Stomach (tissue), 9 donors: ENCODE results near the gene KLF18. TPM values are rescaled to one million over a fixed set of nuclear protein-coding genes. Genes with fewer than 3 reads are reported as not detected.

ENCODE experiments used
- DNase-seq, 2 donors: peaks; one replicate each; pipeline versions ENCODE4 v3.0.0 to v3.0.0-alpha.2; 2013 to 2019
- H3K27ac ChIP-seq, 5 donors: fragments of 200-600 bp in 4 of 5; sonication (generic) in 4 of 5; one replicate each; pipeline ENCODE4 v1.5.1; 2013 to 2019; ENCODE audit warnings: mild to moderate bottlenecking in 1 of 5, moderate library complexity in 1 of 5
- H3K27me3 ChIP-seq, 3 donors: fragments of 200-600 bp; sonication (generic); one replicate each; pipeline ENCODE4 v1.5.1; 2017 to 2019; ENCODE audit warnings: mixed run types in 1 of 3
- H3K36me3 ChIP-seq, 4 donors: fragments of 200-600 bp; sonication (generic); 1 replicate in 3 of 4; 2 replicates in 1 of 4; pipeline ENCODE4 v1.5.1; 2016 to 2019
- H3K4me1 ChIP-seq, 4 donors: fragments of 200-600 bp; sonication (generic); one replicate each; pipeline ENCODE4 v1.5.1; 2016 to 2019
- H3K4me3 ChIP-seq, 4 donors: fragments of 200-600 bp; sonication (generic) in 3 of 4; one replicate each; pipeline ENCODE4 v1.5.1; 2016 to 2019; ENCODE audit warnings: mild to moderate bottlenecking in 1 of 4
- H3K9me3 ChIP-seq, 4 donors: fragments of 200-600 bp; sonication (generic); one replicate each; pipeline ENCODE4 v1.5.1; 2016 to 2019
- CTCF ChIP-seq, 7 experiments: fragments of 450-650 bp in 4 of 7; fragments of 200-600 bp in 3 of 7; sonication (generic) in 3 of 7; IDR thresholded peaks; one replicate each; pipeline ENCODE4 v1.5.1; 2016 to 2019; ENCODE audit warnings: antibody characterized with exemption in 7 of 7, control low read depth in 2 of 7, mild to moderate bottlenecking in 1 of 7
- EP300 ChIP-seq: sonication (generic); formaldehyde crosslinking; IDR thresholded peaks from one replicate; pipeline ENCODE4 v1.6.1; 2017; ENCODE audit warnings: antibody characterized with exemption
- POLR2A ChIP-seq, 4 donors: fragments of 450-650 bp; IDR thresholded peaks; one replicate each; pipeline ENCODE4 v1.6.1; 2016; ENCODE audit warnings: antibody characterized with exemption in 4 of 4, control low read depth in 2 of 4, mild to moderate bottlenecking in 1 of 4, moderate library complexity in 1 of 4
- POLR2AphosphoS5 ChIP-seq, 3 donors: sonication (generic); formaldehyde crosslinking; IDR thresholded peaks; one replicate each; pipeline ENCODE4 v1.6.1; 2016; ENCODE audit warnings: antibody characterized with exemption in 3 of 3
- WGBS, 5 donors: extraction: QIAGEN DNeasy Blood & Tissue Kit in 3 of 5; methylation state at CpG; one replicate each; pipeline versions ENCODE4 v1.1.5 to v1.1.7; 2013 to 2018; 5-methylcytosine and 5-hydroxymethylcytosine counted together
- intact Hi-C: fragments of 100-400 bp; cut with DNase I; formaldehyde crosslinking; loops from one replicate; pipeline ENCODE4 v1.15.1; 2023; ENCODE audit warnings: low total_unique reads
- polyA plus RNA-seq, 3 donors: library from polyadenylated mRNA; stranded (reverse); fragments of 200-250 nt; gene quantifications; one replicate each; pipeline ENCODE4 v1.2.3, GENCODE V29; 2013
- total RNA-seq, 5 donors: library from RNA; depleted of rRNA; stranded (reverse); fragments of >200 nt; gene quantifications; one replicate each; pipeline versions ENCODE4 v1.1.0 to v1.2.3, GENCODE V29; 2014 to 2016
- donor health status: healthy with polysubstance abuse.
- donor health status: Bipolar disorder and iron deficiency.
- donor health status: healthy.

The KLF18 gene
- total and polyA plus RNA-seq, 8 donors: not detected

GRCh38 chr1:44151808-44152207 lies 10.4 kb upstream of the KLF18 start:
- peaks cover 0 to 4% (median 3%) of the 10 kb centered on the region in 4 donors for H3K9me3 ChIP-seq
- H3K4me3 ChIP-seq: no peak overlapping the region
- H3K4me1 ChIP-seq: no peaks in the 10 kb centered on the region
- no peaks in the 10 kb centered on the region for H3K36me3 ChIP-seq
- intact Hi-C loops: no loop called here
- 24 to 42% (median 35%) methylated on average over 1 of the region's 1 CpG for WGBS, 5 donors
- H3K27ac ChIP-seq: no peak overlapping the region
- no peak for TF ChIP-seq CTCF (IDR thresholded peaks at IDR 0.05)
- TF ChIP-seq EP300: no peak
- TF ChIP-seq POLR2A (IDR thresholded peaks at IDR 0.05): no peak
- no peak for TF ChIP-seq POLR2AphosphoS5 (IDR thresholded peaks at IDR 0.05)
- H3K27me3 ChIP-seq: peaks cover 0 to 13% (median 0%) of the 10 kb centered on the region in 3 donors
- DNase-seq: no peak

GRCh38 chr1:44151332-44151731 lies 9.9 kb upstream of the KLF18 start:
- no peak overlapping the region for H3K4me3 ChIP-seq
- intact Hi-C loops: no loop called here
- H3K27ac ChIP-seq: no peak overlapping the region
- H3K36me3 ChIP-seq: no peaks in the 10 kb centered on the region
- DNase-seq: no peak
- H3K27me3 ChIP-seq: peaks cover 0 to 13% (median 0%) of the 10 kb centered on the region in 3 donors
- 36 to 70% (median 59%) methylated on average over 6 of the region's 6 CpGs for WGBS, 5 donors
- no peaks in the 10 kb centered on the region for H3K4me1 ChIP-seq
- peaks cover 0 to 8% (median 5%) of the 10 kb centered on the region in 4 donors for H3K9me3 ChIP-seq
- TF ChIP-seq EP300: no peak

- 84 to 90% (median 89%) methylated on average over 3 of the region's 3 CpGs for WGBS, 5 donors
- no peak for DNase-seq
- TF ChIP-seq POLR2A (IDR thresholded peaks at IDR 0.05) (no peak), POLR2AphosphoS5 (IDR thresholded peaks at IDR 0.05) (no peak), EP300 (no peak), CTCF (IDR thresholded peaks at IDR 0.05) (no peak)
Observed at GRCh38 chr1:44147582-44147981, 6.2 kb upstream of the KLF18 start.

GRCh38 chr1:44146536-44147361 lies 5.3 kb upstream of the KLF18 start:
- no peaks in the 10 kb centered on the region for H3K36me3 ChIP-seq
- 86 to 91% (median 87%) methylated on average over 28 of the region's 28 CpGs for WGBS, 5 donors
- no peak overlapping the region for H3K27ac ChIP-seq
- H3K4me3 ChIP-seq: no peak overlapping the region
- peaks cover 0 to 10% (median 0%) of the 10 kb centered on the region in 3 donors for H3K27me3 ChIP-seq
- no peak for DNase-seq
- no peak for TF ChIP-seq EP300
- no peak for TF ChIP-seq CTCF (IDR thresholded peaks at IDR 0.05)
- TF ChIP-seq POLR2A (IDR thresholded peaks at IDR 0.05): no peak
- TF ChIP-seq POLR2AphosphoS5 (IDR thresholded peaks at IDR 0.05): no peak
- intact Hi-C loops: no loop called here
- peaks cover 0 to 36% (median 28%) of the 10 kb centered on the region in 4 donors for H3K9me3 ChIP-seq
- H3K4me1 ChIP-seq: no peaks in the 10 kb centered on the region

More at GRCh38 chr1:44147582-44147981, 6.2 kb upstream of the KLF18 start:
- Histone ChIP-seq H3K36me3 (no peaks in the 10 kb centered on the region), H3K9me3 (peaks cover 0 to 36% (median 28%) of the 10 kb centered on the region in 4 donors), H3K27me3 (peaks cover 0 to 13% (median 0%) of the 10 kb centered on the region in 3 donors), H3K4me3 (no peak overlapping the region), H3K27ac (no peak overlapping the region), H3K4me1 (no peaks in the 10 kb centered on the region)
- intact Hi-C loops: no loop called here
